ENCODE data around the gene MYCBP2. TPM values are rescaled to one million over a fixed set of nuclear protein-coding genes. Genes with fewer than 3 reads are reported as not detected.
"Not testable (repeated sequence)": the region's sequence is repeated elsewhere in the genome, so short reads cannot be mapped to it uniquely, and the experiment has no call there.

Gene MYCBP2
- total and polyA plus RNA-seq, 10 donors = 55.2 to 251 (median 200) TPM

DNA sequence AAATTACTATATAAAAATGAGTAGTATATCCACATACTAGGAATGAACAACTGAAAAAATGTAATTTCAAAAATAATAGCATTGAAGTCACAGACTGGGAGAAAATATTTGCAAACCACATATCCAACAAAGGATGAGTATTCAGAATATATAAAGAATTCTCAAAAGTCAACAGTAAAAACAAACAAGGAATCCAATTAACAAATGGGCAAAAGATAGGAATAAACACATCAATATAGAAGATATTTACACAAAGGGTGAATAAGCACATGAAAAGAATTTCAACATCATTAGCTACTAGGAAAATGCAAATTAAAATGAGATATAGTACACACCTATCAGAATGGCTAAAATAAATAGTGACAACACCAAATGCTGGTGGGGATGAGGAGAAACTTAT, 37.0 kb downstream of the MYCBP2 start:
- Histone ChIP-seq H3K36me3 (peaks cover 0 to 88% (median 43%) of the 10 kb centered on the region in 6 donors), H3K4me3 (no peak overlapping the region), H3K27me3 (replicated peaks in 1 of 7) (no peaks in the 10 kb centered on the region), H3K9me3 (no peaks in the 10 kb centered on the region), H3K4me1 (peaks cover 0 to 33% (median 0%) of the 10 kb centered on the region in 6 donors), H3K27ac (no peak overlapping the region)
- TF ChIP-seq POLR2AphosphoS5 (IDR thresholded peaks at IDR 0.05) (no peak), POLR2A (IDR thresholded peaks at IDR 0.05) (no peak)
- TF ChIP-seq, protein P1, sequence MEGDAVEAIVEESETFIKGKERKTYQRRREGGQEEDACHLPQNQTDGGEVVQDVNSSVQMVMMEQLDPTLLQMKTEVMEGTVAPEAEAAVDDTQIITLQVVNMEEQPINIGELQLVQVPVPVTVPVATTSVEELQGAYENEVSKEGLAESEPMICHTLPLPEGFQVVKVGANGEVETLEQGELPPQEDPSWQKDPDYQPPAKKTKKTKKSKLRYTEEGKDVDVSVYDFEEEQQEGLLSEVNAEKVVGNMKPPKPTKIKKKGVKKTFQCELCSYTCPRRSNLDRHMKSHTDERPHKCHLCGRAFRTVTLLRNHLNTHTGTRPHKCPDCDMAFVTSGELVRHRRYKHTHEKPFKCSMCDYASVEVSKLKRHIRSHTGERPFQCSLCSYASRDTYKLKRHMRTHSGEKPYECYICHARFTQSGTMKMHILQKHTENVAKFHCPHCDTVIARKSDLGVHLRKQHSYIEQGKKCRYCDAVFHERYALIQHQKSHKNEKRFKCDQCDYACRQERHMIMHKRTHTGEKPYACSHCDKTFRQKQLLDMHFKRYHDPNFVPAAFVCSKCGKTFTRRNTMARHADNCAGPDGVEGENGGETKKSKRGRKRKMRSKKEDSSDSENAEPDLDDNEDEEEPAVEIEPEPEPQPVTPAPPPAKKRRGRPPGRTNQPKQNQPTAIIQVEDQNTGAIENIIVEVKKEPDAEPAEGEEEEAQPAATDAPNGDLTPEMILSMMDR (IDR thresholded peaks at IDR 0.05 in 8 of 11, conservative IDR thresholded peaks at IDR 0.05 in 3 of 11) = no peak
- intact Hi-C loops (cut with DNase I; ENCODE audit: low total_unique reads) = loop anchor here (10.0 kb wide), 1 partner anchor 185 kb away; no protein-coding TSS in a partner anchor
- DNase-seq = no peak

DNA sequence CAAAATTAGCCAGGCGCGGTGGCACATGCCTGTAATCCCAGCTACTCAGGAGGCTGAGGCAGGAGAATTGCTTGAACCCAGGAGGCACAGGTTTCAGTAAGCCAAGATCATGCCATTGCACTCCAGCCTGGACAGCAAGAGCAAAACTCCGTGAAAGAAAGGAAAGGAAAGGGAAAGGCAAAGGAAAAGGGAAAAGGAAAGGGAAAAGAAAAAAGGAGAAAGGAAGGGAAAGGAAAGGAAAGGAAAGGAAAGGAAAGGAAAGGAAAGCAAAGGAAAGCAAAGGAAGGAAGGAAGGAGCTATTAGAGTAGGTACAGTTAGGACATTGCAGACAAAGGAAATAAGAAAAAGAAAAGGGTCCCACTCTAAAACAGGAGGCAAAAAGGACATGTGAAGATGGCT, 41.3 kb downstream of the MYCBP2 start:
- H3K4me3 ChIP-seq; H3K9me3 ChIP-seq; intact Hi-C loops (cut with DNase I; ENCODE audit: low total_unique reads); H3K27ac ChIP-seq; H3K4me1 ChIP-seq; H3K27me3 ChIP-seq (replicated peaks in 1 of 7); DNase-seq: not testable (repeated sequence)
- peaks cover 3 to 85% (median 25%) of the 10 kb centered on the region in 6 donors for H3K36me3 ChIP-seq
- 89 to 95% (median 95%) methylated on average over 3 of the region's 3 CpGs for WGBS, 5 donors

DNA sequence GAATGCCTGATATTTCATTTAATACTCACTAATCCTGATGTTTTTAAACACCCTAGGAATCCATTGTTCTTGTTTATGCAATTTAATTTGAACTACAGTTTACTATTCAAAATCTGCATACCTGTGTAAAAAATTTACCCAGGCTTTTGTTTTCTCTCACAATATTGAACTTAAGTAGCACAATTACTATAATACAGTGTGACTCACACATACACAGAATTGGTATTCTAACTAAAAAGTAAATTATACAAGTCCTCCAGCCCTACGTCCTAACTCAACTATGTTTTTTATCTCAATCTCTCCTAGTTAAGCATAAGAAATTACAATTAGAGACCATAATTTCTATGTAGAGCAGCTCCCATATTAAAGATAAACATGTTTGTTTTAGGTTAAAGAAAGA, 41.8 kb downstream of the MYCBP2 start:
- intact Hi-C loops (cut with DNase I; ENCODE audit: low total_unique reads) = no loop called here
- Histone ChIP-seq H3K9me3 (no peaks in the 10 kb centered on the region), H3K4me3 (no peak overlapping the region), H3K4me1 (no peaks in the 10 kb centered on the region), H3K27ac (no peak overlapping the region), H3K36me3 (peaks cover 3 to 82% (median 26%) of the 10 kb centered on the region in 6 donors), H3K27me3 (replicated peaks in 1 of 7) (no peaks in the 10 kb centered on the region)
- TF ChIP-seq POLR2A (IDR thresholded peaks at IDR 0.05) (no peak), POLR2AphosphoS5 (IDR thresholded peaks at IDR 0.05) (no peak)
- TF ChIP-seq, protein P1 (IDR thresholded peaks at IDR 0.05 in 8 of 11, conservative IDR thresholded peaks at IDR 0.05 in 3 of 11) = no peak
- no peak for DNase-seq
- WGBS, 5 donors = 91 to 94% (median 92%) methylated on average over 1 of the region's 1 CpG

DNA sequence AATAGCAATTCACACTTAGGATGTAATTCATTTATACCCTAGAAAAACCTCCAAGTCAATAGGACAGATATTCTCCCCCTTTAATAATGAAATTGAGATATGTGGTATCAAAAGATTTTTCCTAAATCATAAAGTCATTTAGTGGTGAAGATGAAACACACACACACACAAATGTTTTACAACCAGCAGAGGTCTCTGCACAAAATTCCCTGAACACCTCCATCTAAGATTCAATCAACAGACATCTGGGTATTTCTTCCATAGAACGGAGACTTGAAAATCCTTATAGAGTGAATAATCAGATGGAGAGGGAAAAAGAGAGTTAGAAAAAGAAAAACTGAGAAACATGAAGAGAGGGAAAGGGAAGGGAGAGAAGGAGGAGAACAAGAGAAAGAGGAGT, 52.8 kb downstream of the MYCBP2 start:
- H3K27me3 ChIP-seq (replicated peaks in 1 of 7) = no peaks in the 10 kb centered on the region
- H3K4me1 ChIP-seq = no peaks in the 10 kb centered on the region
- H3K9me3 ChIP-seq = no peaks in the 10 kb centered on the region
- intact Hi-C loops (cut with DNase I; ENCODE audit: low total_unique reads) = no loop called here
- WGBS, 5 donors = 93 to 100% (median 99%) methylated on average over 1 of the region's 1 CpG
- no peak overlapping the region for H3K27ac ChIP-seq
- H3K36me3 ChIP-seq = peaks cover 5 to 85% (median 43%) of the 10 kb centered on the region in 6 donors
- no peak overlapping the region for H3K4me3 ChIP-seq
- DNase-seq = no peak
- no peak for TF ChIP-seq POLR2AphosphoS5 (IDR thresholded peaks at IDR 0.05)
- TF ChIP-seq, protein P1 (IDR thresholded peaks at IDR 0.05 in 8 of 11, conservative IDR thresholded peaks at IDR 0.05 in 3 of 11) = peak in 1 of 11 experiments; percentile 27

DNA sequence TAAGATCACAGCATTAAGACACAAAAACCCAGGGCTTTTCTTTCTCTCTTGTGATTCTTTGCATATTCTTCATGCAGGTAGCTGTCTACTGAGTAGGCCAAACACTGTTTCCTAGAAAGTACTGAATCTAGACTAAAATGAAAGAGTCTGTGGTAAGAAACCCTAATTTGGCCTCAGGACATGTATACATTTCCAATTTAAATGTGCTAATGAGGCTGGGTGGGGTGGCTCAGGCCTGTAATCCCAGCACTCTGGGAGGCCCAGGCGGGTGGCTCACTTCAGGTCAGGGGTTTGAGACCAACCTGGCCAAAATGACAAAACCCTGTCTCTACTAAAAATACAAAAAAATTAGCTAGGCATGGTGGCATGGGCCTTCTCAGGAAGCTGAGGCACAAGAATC, 57.8 kb downstream of the MYCBP2 start:
- intact Hi-C loops (cut with DNase I; ENCODE audit: low total_unique reads) = no loop called here
- no peaks in the 10 kb centered on the region for H3K4me1 ChIP-seq

More for the DNA sequence above, 57.8 kb downstream of the MYCBP2 start:
- H3K4me3 ChIP-seq = no peak overlapping the region
- TF ChIP-seq POLR2AphosphoS5 (IDR thresholded peaks at IDR 0.05) (no peak), POLR2A (IDR thresholded peaks at IDR 0.05) (no peak)
- TF ChIP-seq, protein P1 (IDR thresholded peaks at IDR 0.05 in 8 of 11, conservative IDR thresholded peaks at IDR 0.05 in 3 of 11) = no peak
- H3K9me3 ChIP-seq = no peaks in the 10 kb centered on the region
- peaks cover 0 to 98% (median 64%) of the 10 kb centered on the region in 6 donors for H3K36me3 ChIP-seq
- H3K27me3 ChIP-seq (replicated peaks in 1 of 7) = no peaks in the 10 kb centered on the region
- DNase-seq = no peak
- 91 to 100% (median 97%) methylated on average over 1 of the region's 1 CpG for WGBS, 5 donors
- no peak overlapping the region for H3K27ac ChIP-seq
